Dermis microvascular lymphatic vessel endothelial cell (primary cell): ENCODE measurements around the gene DISP2. TPM values are rescaled to one million over a fixed set of nuclear protein-coding genes. Genes with fewer than 3 reads are reported as not detected.

Experiments used
- DNase-seq, 2 donors: peaks; one replicate each; pipeline versions ENCODE4 v3.0.0 to v3.0.0-alpha.2; 2010; ENCODE audit warnings: low read depth in 2 of 2
- total RNA-seq: library from RNA; depleted of rRNA; stranded (reverse); fragments of >200 nt; gene quantifications from 2 replicates; pipeline ENCODE4 v1.2.1, GENCODE V29; 2014

DISP2 gene
- total RNA-seq, 1 donor from 2014 or later = 0.13 TPM

GRCh38 chr15:40388941-40389823 is 31.2 kb downstream of the DISP2 start:
- peak in 1 of 2 donors; percentile 9 for DNase-seq

GRCh38 chr15:40389824-40390595 is 32.0 kb downstream of the DISP2 start:
- DNase-seq = no peak

- DNase-seq = no peak
Measured at GRCh38 chr15:40392986-40393948, 35.2 kb downstream of the DISP2 start.

DNA sequence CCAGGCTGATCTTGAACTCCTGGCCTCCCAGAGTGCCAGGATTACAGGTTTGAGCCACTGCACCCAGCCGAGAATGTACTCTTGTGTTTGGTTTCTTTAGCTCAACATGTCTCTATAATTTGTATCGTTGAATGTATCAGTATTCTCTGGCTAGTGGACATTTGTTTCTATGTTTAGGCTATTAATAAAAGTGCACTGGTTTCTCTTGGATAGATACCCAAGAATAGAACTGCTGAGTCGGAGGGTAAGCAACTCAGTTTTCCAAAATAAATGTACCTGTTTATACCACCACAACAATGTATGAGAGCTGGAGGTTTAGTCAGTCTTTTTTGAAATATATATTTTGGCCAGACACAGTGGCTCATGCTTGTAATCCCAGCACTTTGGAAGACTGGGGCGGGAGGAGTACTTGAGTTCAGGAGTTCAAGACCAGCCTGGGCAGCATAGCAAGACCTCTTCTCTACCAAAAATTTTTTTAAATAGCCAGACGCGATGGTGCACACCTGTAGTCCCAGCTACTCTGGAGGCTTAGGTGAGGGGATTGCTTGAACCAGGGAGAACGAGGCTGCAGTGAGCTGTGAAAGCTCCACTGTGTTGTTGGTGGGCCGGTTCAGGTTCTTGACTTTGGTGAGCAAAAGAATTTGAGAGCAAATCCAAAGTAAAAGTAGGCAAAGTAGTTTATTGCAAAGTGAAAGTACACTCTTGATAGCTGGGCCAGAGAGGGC is 39.8 kb downstream of the DISP2 start:
- DNase-seq = no peak

DNA sequence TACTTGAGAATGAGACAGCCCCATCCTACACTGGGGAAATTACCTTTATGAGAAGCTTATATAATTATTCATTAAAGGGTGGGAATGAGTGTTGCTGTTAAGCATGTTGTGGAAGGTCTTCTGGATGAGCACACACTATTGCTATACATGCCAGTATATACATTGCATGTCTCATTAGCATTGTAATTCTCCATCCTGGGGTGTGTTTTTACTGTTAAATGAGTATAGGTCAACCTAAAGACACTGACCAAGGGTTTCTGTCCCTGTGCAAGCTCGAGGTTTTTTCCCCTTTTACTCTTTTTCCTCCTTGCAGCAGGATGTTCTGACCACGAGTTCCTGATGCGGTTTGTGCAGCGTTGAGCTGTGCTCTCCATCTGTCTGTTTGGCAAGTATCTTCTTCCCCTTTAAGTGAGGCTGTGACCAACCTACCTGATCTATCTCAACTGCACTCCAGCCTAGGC is 40.4 kb downstream of the DISP2 start:
- DNase-seq = no peak

- DNase-seq = no peak
Measured at GRCh38 chr15:40399370-40399769, 41.4 kb downstream of the DISP2 start.

- DNase-seq = peak; percentile 91 to 98
Measured at GRCh38 chr15:40405501-40406381, 47.7 kb downstream of the DISP2 start, which contains the start of gene IVD. Gene IVD, plus strand, starts transcription at chr15:40405795. Its CDS starts 33 bp downstream, at chr15:40405828.

- no peak for DNase-seq
Measured at GRCh38 chr15:40407330-40407990, 49.4 kb downstream of the DISP2 start.

DNA sequence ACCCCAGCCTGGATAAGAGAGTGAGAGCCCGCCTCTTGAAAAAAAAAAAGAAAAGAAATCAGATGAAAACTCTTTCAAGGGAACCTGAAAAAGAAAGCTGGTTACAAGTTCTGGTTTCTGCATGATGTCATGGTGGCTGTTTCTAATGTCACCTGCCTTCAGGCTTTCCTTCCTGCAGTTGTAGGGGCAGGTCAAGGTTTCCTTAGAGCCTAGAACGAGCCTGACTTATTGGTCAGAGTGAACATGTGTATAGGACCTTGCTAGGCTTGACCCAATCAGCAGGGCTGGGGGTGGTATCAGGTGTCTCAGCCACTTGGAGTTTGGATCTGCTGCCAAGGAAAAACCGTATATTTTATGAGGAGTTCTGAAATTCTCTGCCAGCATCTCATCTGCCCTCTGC is 51.3 kb downstream of the DISP2 start:
- DNase-seq = no peak

DNA sequence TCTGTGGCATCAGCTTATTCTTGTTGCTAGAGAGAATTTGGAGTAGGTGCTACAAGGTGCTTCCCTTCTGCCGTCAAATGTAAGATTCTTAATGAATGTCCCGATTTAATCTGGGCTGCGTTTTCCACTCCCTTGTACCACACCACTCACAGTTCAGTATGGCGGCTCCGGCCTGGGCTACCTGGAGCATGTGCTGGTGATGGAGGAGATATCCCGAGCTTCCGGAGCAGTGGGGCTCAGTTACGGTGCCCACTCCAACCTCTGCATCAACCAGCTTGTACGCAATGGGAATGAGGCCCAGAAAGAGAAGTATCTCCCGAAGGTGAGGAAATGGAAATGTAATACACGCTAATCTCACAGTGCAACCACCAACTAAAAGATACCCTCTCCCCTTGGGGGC is 52.5 kb downstream of the DISP2 start:
- DNase-seq = no peak

- DNase-seq = no peak
Measured at GRCh38 chr15:40412095-40412759, 54.2 kb downstream of the DISP2 start.

GRCh38 chr15:40413036-40413435 is 55.0 kb downstream of the DISP2 start:
- DNase-seq = no peak

DNA sequence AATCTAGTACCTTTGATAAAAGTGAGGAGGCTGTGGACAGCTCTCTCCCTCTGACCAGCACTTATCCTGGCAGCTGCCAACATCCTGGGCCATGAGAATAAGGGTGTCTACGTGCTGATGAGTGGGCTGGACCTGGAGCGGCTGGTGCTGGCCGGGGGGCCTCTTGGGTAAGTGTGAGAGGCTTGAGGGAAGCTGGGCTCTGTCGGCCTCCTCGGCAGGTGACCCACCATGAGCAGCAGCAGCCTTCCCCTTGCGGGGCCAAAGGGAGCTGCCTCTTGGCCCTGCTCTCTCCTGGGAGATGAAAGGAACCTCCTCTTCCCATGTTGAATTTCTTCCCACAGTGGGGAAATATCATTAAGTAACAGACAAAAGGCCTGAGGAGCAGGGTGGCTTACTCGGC is 56.8 kb downstream of the DISP2 start:
- no peak for DNase-seq

- no peak for DNase-seq
Measured at GRCh38 chr15:40415226-40415625, 57.2 kb downstream of the DISP2 start.

GRCh38 chr15:40416056-40416455 is 58.0 kb downstream of the DISP2 start:
- DNase-seq = no peak

- no peak for DNase-seq
Measured at GRCh38 chr15:40418126-40418525, 60.1 kb downstream of the DISP2 start.

DNA sequence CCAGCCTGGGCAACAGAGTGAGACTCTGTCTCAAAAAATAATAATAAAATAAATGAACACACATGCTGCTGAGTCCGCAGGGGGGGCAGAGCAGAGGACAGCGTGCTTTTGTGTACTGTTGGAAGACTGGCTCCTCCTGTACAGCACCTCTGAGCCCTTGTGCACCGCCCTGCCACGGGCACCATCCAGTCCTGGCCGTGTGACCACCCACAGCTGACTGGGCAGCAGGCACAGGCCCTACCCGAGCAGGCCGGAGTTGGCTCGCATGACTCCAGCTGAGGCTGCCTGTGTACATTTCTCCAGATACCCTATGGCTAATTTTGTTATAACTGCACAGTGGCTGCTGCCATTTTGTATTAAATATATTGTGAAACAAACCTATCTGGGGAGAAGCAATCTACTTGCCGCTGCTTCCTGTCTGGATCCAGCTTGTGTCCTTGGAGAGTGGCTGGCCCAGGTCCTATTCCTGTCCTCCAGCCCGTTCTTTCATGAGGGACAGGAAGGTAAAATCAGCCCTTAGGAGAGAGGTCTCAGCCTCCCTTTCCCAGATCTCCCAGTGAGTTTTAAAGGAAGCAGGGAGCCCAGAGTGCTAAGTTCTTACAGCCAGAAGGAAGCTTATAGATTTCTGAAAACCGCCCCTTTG is 62.2 kb downstream of the DISP2 start:
- DNase-seq = no peak

GRCh38 chr15:40420793-40421192 is 62.8 kb downstream of the DISP2 start:
- no peak for DNase-seq
